A549 (cell line): ENCODE results near the gene SELPLG.

ENCODE experiments used
- EP300 ChIP-seq, 2 experiments: fragments of >200 bp; sonication (Bioruptor Twin); formaldehyde crosslinking; IDR thresholded peaks; 2 replicates in 1 of 2; 3 replicates in 1 of 2; pipeline ENCODE4 v1.6.1; 2016 to 2017
- PHF8 ChIP-seq: fragments of 200-600 bp; sonication (generic); IDR thresholded peaks from 2 replicates; pipeline ENCODE4 v1.6.1; 2016; ENCODE audit warnings: low read depth, mild to moderate bottlenecking, antibody characterized with exemption, moderate library complexity, borderline replicate concordance
- POLR2AphosphoS2 ChIP-seq: conservative IDR thresholded peaks from 2 replicates; pipeline ENCODE4 v1.6.1; 2012; ENCODE audit warnings: low read length, improper control_type of control experiment, inconsistent platforms
- ZFP36 ChIP-seq: fragments of 450-650 bp; IDR thresholded peaks from 2 replicates; pipeline ENCODE4 v1.6.1; 2014; ENCODE audit warnings: borderline replicate concordance; ENCODE audit not compliant: partially characterized antibody
- TF ChIP-seq, protein P1 (sequence below): IDR thresholded peaks from 2 replicates; pipeline ENCODE4 v1.6.1; 2012
- TF ChIP-seq, protein P2 (sequence below): fragments of >200 bp; sonication (Bioruptor Twin); formaldehyde crosslinking; IDR thresholded peaks from 3 replicates; pipeline ENCODE4 v1.5.1; 2016
- TF ChIP-seq, protein P3 (sequence below): fragments of 250-450 bp; sonication (Bioruptor Pico); IDR thresholded peaks from 2 replicates; pipeline ENCODE4 v1.5.0; 2021; ENCODE audit warnings: mild to moderate bottlenecking, moderate library complexity, borderline replicate concordance

DNA sequence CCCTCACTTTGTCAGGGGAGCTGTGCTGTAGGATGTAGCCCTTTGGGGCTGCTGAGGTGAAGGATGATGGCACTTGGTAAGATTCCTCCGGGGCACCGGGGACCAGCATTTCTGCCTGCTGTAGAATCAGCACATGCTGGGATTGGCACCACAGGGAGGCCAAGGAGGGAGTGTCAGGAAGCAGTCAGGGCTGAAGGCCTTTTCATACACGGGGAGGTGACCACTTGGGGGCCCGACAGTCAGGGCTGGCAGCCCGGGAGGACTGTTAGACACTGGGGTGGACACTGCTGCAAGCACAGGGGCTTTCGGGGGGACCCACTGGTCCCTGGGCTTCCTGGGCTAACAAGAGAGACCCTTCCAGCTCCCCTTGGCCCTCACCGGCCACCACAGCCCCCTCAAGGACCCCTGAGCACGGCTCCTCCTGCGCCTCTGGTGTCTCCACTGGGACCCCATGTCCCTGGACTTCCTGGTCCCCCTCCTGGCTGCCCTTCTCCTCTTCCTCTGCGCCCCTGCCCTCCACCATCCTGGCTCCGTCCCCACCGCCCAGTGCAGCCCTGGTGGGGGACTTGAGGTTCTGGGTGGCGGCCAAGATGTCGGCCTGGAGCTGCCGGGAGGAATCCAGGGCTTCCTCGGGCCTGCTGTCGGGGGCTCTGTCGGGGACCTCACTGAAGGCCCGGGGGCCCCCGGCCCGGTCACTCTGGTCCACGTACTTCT is 42.3 kb downstream of the SELPLG start:
- TF ChIP-seq, protein P1, sequence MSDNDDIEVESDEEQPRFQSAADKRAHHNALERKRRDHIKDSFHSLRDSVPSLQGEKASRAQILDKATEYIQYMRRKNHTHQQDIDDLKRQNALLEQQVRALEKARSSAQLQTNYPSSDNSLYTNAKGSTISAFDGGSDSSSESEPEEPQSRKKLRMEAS, result no peak
- TF ChIP-seq, protein P2, sequence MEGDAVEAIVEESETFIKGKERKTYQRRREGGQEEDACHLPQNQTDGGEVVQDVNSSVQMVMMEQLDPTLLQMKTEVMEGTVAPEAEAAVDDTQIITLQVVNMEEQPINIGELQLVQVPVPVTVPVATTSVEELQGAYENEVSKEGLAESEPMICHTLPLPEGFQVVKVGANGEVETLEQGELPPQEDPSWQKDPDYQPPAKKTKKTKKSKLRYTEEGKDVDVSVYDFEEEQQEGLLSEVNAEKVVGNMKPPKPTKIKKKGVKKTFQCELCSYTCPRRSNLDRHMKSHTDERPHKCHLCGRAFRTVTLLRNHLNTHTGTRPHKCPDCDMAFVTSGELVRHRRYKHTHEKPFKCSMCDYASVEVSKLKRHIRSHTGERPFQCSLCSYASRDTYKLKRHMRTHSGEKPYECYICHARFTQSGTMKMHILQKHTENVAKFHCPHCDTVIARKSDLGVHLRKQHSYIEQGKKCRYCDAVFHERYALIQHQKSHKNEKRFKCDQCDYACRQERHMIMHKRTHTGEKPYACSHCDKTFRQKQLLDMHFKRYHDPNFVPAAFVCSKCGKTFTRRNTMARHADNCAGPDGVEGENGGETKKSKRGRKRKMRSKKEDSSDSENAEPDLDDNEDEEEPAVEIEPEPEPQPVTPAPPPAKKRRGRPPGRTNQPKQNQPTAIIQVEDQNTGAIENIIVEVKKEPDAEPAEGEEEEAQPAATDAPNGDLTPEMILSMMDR, result no peak
- no peak for TF ChIP-seq PHF8
- TF ChIP-seq ZFP36, result no peak
- TF ChIP-seq EP300 (IDR thresholded peaks at IDR 0.05), result no peak
- TF ChIP-seq, protein P3, sequence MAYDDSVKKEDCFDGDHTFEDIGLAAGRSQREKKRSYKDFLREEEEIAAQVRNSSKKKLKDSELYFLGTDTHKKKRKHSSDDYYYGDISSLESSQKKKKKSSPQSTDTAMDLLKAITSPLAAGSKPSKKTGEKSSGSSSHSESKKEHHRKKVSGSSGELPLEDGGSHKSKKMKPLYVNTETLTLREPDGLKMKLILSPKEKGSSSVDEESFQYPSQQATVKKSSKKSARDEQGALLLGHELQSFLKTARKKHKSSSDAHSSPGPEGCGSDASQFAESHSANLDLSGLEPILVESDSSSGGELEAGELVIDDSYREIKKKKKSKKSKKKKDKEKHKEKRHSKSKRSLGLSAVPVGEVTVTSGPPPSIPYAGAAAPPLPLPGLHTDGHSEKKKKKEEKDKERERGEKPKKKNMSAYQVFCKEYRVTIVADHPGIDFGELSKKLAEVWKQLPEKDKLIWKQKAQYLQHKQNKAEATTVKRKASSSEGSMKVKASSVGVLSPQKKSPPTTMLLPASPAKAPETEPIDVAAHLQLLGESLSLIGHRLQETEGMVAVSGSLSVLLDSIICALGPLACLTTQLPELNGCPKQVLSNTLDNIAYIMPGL (CRISPR knock-in tag), result no peak
- no peak for TF ChIP-seq POLR2AphosphoS2
